Fibroblast of mammary gland (primary cell): Measurements from ENCODE around the gene C17orf67.

Experiments used
- DNase-seq: peaks from one replicate; pipeline ENCODE4 v3.0.0-alpha.2; 2010; ENCODE audit warnings: low read depth
- H3K4me3 ChIP-seq: 2 replicates; pipeline ENCODE4 v1.5.1; 2011; ENCODE audit warnings: low read depth, mild to moderate bottlenecking, low read length, moderate library complexity; ENCODE audit not compliant: control insufficient read depth
- CTCF ChIP-seq: conservative IDR thresholded peaks from 2 replicates; pipeline ENCODE4 v1.5.1; 2011; ENCODE audit warnings: low read depth, low read length, inconsistent platforms; ENCODE audit not compliant: control insufficient read depth, insufficient read depth

Gene C17orf67

GRCh38 chr17:56826611-56827414, 6.9 kb downstream of the C17orf67 start:
- DNase-seq = no peak
- no peak overlapping the region for H3K4me3 ChIP-seq
- TF ChIP-seq CTCF = no peak

GRCh38 chr17:56824503-56824902, 9.2 kb downstream of the C17orf67 start:
- H3K4me3 ChIP-seq = no peak overlapping the region
- no peak for TF ChIP-seq CTCF
- DNase-seq = peak; percentile 21

GRCh38 chr17:56823848-56824247, 9.9 kb downstream of the C17orf67 start:
- H3K4me3 ChIP-seq = no peak overlapping the region
- no peak for TF ChIP-seq CTCF
- no peak for DNase-seq

GRCh38 chr17:56822725-56823124, 11.0 kb downstream of the C17orf67 start:
- no peak for TF ChIP-seq CTCF
- H3K4me3 ChIP-seq = no peak overlapping the region
- DNase-seq = no peak

GRCh38 chr17:56821847-56822534, 11.7 kb downstream of the C17orf67 start:
- DNase-seq = no peak
- TF ChIP-seq CTCF = no peak
- H3K4me3 ChIP-seq = no peak overlapping the region

GRCh38 chr17:56820207-56820606, 13.5 kb downstream of the C17orf67 start:
- no peak for DNase-seq

More at GRCh38 chr17:56820207-56820606, 13.5 kb downstream of the C17orf67 start:
- TF ChIP-seq CTCF = no peak
- H3K4me3 ChIP-seq = no peak overlapping the region
